GM10266 (cell line): ENCODE measurements around the gene S100P.

Experiments used
- DNase-seq: peaks from one replicate; pipeline ENCODE4 v3.0.0; 2012; ENCODE audit errors: extremely low spot score
- TF ChIP-seq, protein P1 (sequence below): IDR thresholded peaks from 2 replicates; pipeline ENCODE4 v1.5.1; 2012; ENCODE audit warnings: mild to moderate bottlenecking, low read depth; ENCODE audit not compliant: control insufficient read depth, insufficient read depth; ENCODE audit errors: missing control alignments

Gene S100P

DNA sequence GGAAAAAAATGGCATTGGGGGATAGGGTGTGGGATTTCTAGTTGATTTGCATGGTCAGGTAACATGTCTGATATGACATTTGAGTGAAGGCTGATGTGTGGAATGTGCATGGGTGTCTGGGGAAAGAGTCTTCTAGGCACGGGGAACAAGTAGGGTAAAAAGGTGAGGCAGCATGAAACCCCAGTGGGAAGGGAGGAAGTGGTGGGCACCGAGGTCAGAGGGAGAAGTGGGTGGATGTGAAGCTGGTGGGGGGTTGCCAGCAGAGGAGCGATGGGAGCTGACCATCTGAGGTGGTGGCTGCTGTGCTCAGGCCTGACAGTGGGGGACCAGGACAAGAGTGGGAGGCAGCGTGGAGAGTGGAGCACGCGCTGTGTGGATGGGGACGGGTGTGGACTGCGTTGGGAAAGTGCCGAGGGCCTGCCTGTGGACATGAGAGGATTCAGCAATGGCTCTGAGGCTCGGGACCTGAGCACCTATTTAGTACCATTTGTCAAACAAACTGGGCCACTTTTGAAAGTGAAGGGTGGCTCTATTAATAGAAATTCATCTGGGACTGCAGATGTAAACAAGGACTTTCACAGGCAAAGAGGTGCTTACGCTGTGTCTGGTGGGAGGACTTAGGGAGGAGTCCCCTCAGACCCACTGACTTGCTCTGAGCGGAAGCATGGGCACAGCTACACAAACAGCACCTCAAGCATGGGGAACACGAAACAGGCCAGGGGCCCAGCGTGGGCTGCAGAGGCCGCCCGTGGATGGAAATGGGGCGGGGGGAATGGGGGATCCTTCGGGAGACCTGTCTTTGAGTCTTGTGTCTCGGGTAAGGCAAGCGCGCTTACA is 16.7 kb upstream of the S100P start:
- TF ChIP-seq, protein P1, sequence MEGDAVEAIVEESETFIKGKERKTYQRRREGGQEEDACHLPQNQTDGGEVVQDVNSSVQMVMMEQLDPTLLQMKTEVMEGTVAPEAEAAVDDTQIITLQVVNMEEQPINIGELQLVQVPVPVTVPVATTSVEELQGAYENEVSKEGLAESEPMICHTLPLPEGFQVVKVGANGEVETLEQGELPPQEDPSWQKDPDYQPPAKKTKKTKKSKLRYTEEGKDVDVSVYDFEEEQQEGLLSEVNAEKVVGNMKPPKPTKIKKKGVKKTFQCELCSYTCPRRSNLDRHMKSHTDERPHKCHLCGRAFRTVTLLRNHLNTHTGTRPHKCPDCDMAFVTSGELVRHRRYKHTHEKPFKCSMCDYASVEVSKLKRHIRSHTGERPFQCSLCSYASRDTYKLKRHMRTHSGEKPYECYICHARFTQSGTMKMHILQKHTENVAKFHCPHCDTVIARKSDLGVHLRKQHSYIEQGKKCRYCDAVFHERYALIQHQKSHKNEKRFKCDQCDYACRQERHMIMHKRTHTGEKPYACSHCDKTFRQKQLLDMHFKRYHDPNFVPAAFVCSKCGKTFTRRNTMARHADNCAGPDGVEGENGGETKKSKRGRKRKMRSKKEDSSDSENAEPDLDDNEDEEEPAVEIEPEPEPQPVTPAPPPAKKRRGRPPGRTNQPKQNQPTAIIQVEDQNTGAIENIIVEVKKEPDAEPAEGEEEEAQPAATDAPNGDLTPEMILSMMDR, result no peak
- DNase-seq, result no peak

DNA sequence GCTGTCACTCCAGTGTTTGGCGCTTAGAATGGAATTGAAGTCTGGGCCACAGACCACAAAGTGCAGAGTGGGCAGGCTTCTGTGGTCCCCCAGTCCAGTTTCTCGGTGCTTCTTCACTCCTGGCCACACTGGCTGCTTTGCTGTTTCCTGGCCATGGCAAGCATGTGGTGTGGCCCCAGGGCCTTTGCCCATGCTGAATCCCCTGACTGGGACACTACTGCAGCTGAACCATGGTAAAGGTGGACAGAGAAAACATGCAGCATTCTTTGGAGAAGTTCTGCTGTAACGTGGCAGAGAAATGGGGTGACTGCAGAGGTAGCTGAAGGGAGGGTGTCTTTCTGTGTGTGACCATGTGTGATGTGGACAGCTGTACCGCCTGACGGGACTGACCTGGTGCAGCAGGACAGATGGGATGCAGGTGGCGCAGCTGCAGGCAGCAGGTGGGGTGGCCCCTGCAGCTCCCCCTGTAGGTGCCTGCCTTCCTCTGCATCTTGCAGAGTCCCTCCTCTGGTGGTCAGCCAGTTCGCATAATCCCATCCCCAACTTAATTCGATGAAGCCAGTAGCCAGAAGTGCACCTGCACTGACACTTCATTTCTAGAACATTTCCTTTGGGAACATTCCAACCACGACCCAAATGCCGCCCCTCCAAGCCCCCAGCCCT is 13.2 kb upstream of the S100P start:
- no peak for DNase-seq
- TF ChIP-seq, protein P1, result no peak

DNA sequence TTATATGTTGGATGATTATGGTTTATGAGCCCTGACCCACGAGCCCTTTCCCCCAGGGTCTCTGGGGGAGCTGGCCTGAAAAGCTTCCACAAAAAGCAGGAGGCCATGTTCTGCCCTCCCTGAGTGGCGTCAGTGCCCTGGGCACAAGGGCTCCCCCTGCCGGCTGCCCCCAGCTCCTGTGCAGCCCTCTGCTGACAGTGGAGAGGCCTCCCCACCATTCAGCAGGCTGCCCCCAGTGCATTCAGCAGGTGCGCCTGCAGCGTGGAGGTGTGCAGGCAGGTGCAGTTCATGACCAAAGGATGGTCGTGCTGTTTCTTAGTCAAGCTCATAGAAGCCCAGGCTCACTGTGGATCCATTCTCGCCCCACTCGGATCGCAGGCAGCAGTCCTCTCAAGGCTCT is 12.5 kb upstream of the S100P start:
- TF ChIP-seq, protein P1, result peak; percentile 23
- no peak for DNase-seq

DNA sequence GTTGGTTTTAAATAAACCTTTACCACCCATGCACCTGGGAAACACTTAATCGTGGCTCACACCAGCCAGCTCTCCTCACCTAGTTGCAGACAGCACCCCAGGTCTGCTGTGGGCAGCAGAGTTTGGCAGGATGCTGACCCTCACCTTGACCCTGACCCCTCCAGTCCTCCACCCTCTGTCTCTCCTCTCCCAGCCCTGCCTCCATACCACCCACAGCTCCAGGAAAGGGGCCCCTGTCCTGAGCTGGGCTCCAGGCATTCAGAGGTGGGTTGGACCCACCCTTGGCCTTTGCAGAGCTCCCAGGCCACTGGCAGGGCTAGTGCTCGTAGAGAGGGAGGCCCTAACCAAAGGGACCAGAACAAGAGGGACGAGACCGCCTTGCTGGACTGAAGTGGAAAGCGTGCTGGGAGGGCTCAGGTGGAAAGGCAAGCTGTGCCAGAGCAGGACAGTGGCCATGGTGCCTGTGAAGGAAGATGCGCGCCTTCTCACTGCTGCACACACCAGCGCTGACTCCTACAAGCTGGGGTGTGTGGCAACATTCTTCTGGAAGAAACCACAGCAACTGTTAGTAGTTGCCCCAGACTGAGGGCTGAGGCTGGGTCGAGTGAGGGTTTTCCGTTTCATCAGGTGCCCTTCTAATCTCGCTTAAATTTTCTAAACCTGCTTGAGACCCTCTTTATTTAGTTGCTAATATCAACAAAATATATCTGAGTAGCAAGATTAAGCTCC is 10.7 kb upstream of the S100P start:
- no peak for DNase-seq
- TF ChIP-seq, protein P1, result no peak

DNA sequence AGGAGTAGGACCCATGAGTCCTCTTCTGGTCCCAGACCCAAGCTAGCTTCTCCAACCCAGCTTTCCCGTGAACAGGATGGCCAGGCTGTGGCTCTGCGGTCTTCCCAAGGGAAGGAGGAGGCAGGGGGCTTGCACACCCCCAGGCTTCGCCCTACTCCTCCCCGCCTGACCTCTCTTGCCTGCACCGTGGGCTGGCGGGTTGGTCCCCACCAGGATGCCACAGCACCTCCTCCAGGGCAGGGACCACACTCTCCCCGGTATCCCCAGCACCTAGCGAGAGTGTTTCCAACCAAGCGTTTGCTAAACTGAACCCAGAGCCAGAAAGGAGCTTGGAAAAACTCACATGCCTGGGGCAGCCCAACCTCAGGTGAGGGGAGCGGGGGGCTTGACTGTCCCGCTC is 9.0 kb upstream of the S100P start:
- DNase-seq, result no peak
- TF ChIP-seq, protein P1, result no peak

DNA sequence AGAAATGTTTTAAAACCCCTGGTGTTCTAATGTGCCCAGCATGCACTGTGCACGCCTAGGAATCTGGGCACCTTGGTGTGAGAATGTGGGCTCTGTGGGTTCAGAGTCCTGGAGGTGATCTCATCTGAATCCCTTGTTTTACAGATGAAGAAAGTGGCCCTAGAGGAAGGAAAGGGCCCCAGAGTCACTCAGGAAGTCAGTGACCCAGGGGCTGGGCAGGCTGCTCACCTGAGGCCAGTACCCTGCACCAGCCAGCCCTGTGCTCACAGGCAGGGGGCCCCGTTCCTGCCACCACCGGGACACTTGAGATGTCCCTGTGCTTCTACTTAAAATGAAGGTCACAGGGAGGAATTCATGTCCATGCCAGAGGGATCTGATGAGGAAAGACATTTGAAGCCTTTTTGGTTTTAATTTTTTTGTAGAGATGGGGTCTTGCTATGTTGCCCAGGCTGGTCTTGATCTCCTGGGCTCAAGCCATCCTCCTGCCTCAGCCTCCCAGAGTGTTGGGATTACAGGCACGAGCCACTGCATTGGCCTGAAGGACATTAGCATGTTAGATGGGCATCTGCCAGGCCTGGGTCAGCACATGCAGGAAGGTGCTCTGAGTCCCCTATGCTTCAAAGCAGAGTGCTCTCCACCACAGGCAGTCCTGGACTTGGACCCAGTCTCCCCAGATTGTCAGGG is 7.4 kb upstream of the S100P start:
- TF ChIP-seq, protein P1, result no peak
- no peak for DNase-seq
